Measurements from ENCODE around the gene TMEM123. TPM values are rescaled to one million over a fixed set of nuclear protein-coding genes. Genes with fewer than 3 reads are reported as not detected.

TMEM123 gene
- total RNA-seq, 1 donor from 2014 or later = 156 TPM

DNA sequence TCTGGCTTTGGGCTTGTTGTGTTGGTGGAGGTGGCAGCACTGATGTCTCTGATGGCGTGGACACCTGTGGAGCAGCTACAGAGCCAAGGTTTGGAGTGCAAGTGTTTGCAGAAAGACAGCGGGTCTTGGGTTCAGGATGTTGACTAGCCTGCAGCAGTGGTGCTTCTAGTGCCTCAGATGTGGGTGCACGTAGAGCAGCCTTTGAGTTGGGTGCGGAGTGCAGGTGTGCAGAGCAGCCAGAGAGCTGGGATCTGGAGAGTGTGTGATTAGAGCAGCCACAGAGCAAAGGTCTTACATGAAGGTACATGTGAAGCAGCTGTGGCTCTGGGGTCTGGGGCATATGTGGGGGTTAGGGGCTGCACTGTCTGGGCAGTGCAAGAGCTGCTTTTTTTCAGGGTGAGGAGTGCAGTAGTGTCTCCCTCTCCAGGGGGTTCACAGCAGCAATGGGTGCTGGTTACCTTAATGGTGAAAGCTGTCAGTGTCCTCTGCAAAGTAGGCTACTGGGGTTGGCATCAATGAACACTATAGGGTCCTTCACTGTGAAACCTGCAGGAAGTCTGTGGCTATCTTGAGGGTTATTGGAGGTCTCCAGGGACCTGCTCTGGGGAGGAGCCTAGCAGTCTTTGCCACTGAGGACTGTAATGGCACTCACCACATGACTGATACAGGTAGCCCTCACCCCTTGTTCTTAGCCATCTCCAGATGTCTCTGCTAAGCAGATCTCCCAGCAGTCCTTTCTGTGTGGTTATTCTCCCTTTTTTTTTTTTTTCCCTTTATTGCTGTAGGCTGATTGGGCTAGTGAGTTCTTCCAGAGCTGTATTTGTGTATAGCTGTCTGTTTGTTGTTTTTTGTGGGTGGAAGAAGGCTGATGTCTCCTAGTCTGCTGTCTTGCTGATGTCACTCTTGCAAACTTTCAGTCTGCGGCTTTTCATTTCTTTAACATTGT lies 91.2 kb downstream of the TMEM123 start:
- no peak for DNase-seq (ENCODE audit: extremely low spot score in 2 of 2)
- Histone ChIP-seq H3K36me3 (peaks cover 0 to 69% of the 10 kb centered on the region in 2 donors), H3K4me1 (no peaks in the 10 kb centered on the region), H3K27me3 (no peaks in the 10 kb centered on the region), H3K9me3 (no peaks in the 10 kb centered on the region), H3K27ac (no peak overlapping the region), H3K4me3 (no peak overlapping the region)
- intact Hi-C loops (cut with DNase I) = no loop called here
- TF ChIP-seq POLR2AphosphoS5 (IDR thresholded peaks at IDR 0.05; ENCODE audit: insufficient read depth in 1 of 2, low read depth in 1 of 2) (no peak), POLR2A (IDR thresholded peaks at IDR 0.05) (no peak)
- TF ChIP-seq, protein P1, sequence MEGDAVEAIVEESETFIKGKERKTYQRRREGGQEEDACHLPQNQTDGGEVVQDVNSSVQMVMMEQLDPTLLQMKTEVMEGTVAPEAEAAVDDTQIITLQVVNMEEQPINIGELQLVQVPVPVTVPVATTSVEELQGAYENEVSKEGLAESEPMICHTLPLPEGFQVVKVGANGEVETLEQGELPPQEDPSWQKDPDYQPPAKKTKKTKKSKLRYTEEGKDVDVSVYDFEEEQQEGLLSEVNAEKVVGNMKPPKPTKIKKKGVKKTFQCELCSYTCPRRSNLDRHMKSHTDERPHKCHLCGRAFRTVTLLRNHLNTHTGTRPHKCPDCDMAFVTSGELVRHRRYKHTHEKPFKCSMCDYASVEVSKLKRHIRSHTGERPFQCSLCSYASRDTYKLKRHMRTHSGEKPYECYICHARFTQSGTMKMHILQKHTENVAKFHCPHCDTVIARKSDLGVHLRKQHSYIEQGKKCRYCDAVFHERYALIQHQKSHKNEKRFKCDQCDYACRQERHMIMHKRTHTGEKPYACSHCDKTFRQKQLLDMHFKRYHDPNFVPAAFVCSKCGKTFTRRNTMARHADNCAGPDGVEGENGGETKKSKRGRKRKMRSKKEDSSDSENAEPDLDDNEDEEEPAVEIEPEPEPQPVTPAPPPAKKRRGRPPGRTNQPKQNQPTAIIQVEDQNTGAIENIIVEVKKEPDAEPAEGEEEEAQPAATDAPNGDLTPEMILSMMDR (IDR thresholded peaks at IDR 0.05) = no peak

DNA sequence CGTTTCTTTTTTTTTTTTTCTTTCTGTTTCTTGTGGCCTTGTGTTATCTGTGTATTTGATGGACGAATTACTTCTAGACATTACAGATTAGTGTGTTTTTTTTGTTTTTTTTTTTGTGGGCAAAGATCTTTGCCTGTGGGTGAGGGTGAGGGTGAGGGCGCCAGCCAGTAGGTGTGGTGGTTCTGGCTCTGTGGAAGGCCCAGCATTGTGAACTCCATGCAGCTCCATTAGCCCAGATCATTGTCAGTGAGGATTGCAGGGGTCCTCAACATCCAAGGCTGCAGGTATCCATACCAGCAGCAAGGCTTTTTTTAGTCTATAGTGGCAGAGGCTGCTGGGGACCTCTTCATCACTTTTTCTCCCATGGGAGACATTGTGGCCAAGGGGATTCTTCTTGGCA lies 91.9 kb downstream of the TMEM123 start:
- no peaks in the 10 kb centered on the region for H3K4me1 ChIP-seq
- H3K27ac ChIP-seq = no peak overlapping the region
- TF ChIP-seq POLR2AphosphoS5 (IDR thresholded peaks at IDR 0.05; ENCODE audit: insufficient read depth in 1 of 2, low read depth in 1 of 2) (no peak), POLR2A (IDR thresholded peaks at IDR 0.05) (no peak)
- TF ChIP-seq, protein P1 (IDR thresholded peaks at IDR 0.05) = no peak
- intact Hi-C loops (cut with DNase I) = no loop called here
- H3K27me3 ChIP-seq = no peaks in the 10 kb centered on the region
- no peaks in the 10 kb centered on the region for H3K9me3 ChIP-seq
- no peak overlapping the region for H3K4me3 ChIP-seq
- H3K36me3 ChIP-seq = peaks cover 0 to 62% of the 10 kb centered on the region in 2 donors
- no peak for DNase-seq (ENCODE audit: extremely low spot score in 2 of 2)

DNA sequence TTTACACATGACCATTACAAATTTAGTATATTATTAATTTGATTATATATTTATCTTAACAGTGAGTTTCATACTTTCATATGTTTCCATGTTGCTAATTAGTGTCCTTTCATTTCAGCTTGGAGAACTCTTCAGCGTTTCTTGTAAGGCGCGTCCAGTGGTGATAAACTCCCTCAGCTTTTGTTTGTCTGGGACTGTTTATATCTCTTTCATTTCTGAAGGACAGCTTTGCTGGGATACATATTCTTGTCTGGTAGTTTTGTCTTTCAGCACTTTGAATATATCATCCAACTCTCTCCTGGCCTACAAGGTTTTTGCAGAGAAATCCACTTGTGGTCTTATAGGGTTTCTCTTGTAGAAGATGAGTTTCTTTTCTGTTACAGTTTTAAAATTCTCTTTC lies 93.2 kb downstream of the TMEM123 start:
- Histone ChIP-seq H3K27ac (no peak overlapping the region), H3K27me3 (no peaks in the 10 kb centered on the region), H3K36me3 (peaks cover 0 to 49% of the 10 kb centered on the region in 2 donors), H3K9me3 (no peaks in the 10 kb centered on the region), H3K4me3 (no peak overlapping the region), H3K4me1 (no peaks in the 10 kb centered on the region)
- TF ChIP-seq, protein P1 (IDR thresholded peaks at IDR 0.05) = no peak
- TF ChIP-seq POLR2A (IDR thresholded peaks at IDR 0.05) = no peak
- no peak for TF ChIP-seq POLR2AphosphoS5 (IDR thresholded peaks at IDR 0.05; ENCODE audit: insufficient read depth in 1 of 2, low read depth in 1 of 2)
- intact Hi-C loops (cut with DNase I) = no loop called here
- no peak for DNase-seq (ENCODE audit: extremely low spot score in 2 of 2)

DNA sequence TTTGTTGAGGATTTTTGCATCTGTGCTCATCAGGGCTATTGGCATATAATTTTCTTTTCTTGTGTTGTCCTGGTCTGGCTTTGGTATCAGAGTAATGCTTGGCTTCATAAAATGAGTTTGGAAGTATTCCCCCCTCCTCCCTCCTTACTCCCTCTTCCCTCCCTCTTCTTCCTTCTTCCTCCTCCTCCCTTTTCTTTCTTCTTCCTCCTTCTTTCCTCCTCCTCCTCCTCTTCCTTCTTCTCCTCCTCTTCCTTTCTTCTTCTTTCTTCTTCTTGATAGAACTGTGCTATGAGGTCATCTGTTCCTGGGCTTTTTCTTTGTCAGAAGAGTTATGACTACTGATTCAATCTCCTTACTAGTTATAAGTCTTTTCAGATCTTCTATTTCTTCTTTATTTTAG lies 95.4 kb downstream of the TMEM123 start:
- TF ChIP-seq, protein P1 (IDR thresholded peaks at IDR 0.05) = no peak
- TF ChIP-seq POLR2AphosphoS5 (IDR thresholded peaks at IDR 0.05; ENCODE audit: insufficient read depth in 1 of 2, low read depth in 1 of 2) = no peak
- TF ChIP-seq POLR2A (IDR thresholded peaks at IDR 0.05) = no peak
- Histone ChIP-seq H3K4me1 (no peaks in the 10 kb centered on the region), H3K27me3 (no peaks in the 10 kb centered on the region), H3K4me3 (no peak overlapping the region), H3K36me3 (peaks cover 0 to 45% of the 10 kb centered on the region in 2 donors), H3K9me3 (no peaks in the 10 kb centered on the region), H3K27ac (no peak overlapping the region)
- no peak for DNase-seq (ENCODE audit: extremely low spot score in 2 of 2)
- intact Hi-C loops (cut with DNase I) = no loop called here
